Liver (tissue), 9 donors: ENCODE measurements around the gene SLC6A12. TPM values are rescaled to one million over a fixed set of nuclear protein-coding genes. Genes with fewer than 3 reads are reported as not detected.

Experiments used
- DNase-seq: peaks from one replicate; pipeline ENCODE4 v3.0.0-alpha.2; 2017; ENCODE audit warnings: low spot score
- H3K27ac ChIP-seq, 2 donors: one replicate each; pipeline ENCODE4 v1.7.0; 2013; ENCODE audit warnings: inconsistent platforms in 2 of 2, low read length in 2 of 2, control low read depth in 1 of 2, low read depth in 1 of 2, mild to moderate bottlenecking in 1 of 2
- H3K27me3 ChIP-seq, 4 donors: one replicate each; pipeline versions ENCODE4 v1.6.1 to v1.7.0; 2013; ENCODE audit warnings: low read length in 3 of 4, inconsistent platforms in 1 of 4, mild to moderate bottlenecking in 1 of 4, moderate library complexity in 1 of 4; ENCODE audit not compliant: control insufficient read depth in 4 of 4, insufficient read depth in 4 of 4
- H3K36me3 ChIP-seq, 4 donors: one replicate each; pipeline versions ENCODE4 v1.6.1 to v1.7.0; 2013; ENCODE audit warnings: low read length in 3 of 4, mild to moderate bottlenecking in 3 of 4, low read depth in 1 of 4, moderate library complexity in 1 of 4; ENCODE audit not compliant: control insufficient read depth in 4 of 4, insufficient read depth in 3 of 4
- H3K4me1 ChIP-seq, 4 donors: one replicate each; pipeline versions ENCODE4 v1.6.1 to v1.7.0; 2013; ENCODE audit warnings: low read length in 3 of 4, mild to moderate bottlenecking in 3 of 4, moderate library complexity in 1 of 4; ENCODE audit not compliant: control insufficient read depth in 4 of 4, insufficient read depth in 4 of 4
- H3K4me3 ChIP-seq, 3 donors: one replicate each; pipeline versions ENCODE4 v1.6.1 to v1.7.0; 2013; ENCODE audit warnings: low read length in 3 of 3, control low read depth in 1 of 3, low read depth in 1 of 3, mild to moderate bottlenecking in 1 of 3
- H3K9ac ChIP-seq, 2 donors: one replicate each; pipeline ENCODE4 v1.7.0; 2013; ENCODE audit warnings: low read length in 2 of 2, mild to moderate bottlenecking in 2 of 2, moderate library complexity in 2 of 2, control low read depth in 1 of 2, low read depth in 1 of 2
- H3K9me3 ChIP-seq, 4 donors: one replicate each; pipeline versions ENCODE4 v1.6.1 to v1.7.0; 2013; ENCODE audit warnings: low read length in 3 of 4; ENCODE audit not compliant: control insufficient read depth in 4 of 4
- CTCF ChIP-seq: fragments of 150-350 bp; IDR thresholded peaks from 2 replicates; pipeline ENCODE4 v1.5.1; 2017; ENCODE audit warnings: improper control_type of control experiment, low read depth, low read length; ENCODE audit not compliant: missing input control
- EGR1 ChIP-seq, 2 donors: IDR thresholded peaks; 2 replicates each; pipeline ENCODE4 v1.6.1; 2016 to 2018; ENCODE audit warnings: antibody characterized with exemption in 2 of 2, low read depth in 2 of 2
- FOXA2 ChIP-seq: IDR thresholded peaks from 2 replicates; pipeline ENCODE4 v1.6.1; 2016; ENCODE audit warnings: antibody characterized with exemption
- GABPA ChIP-seq, 2 donors: IDR thresholded peaks in 1 of 2; conservative IDR thresholded peaks in 1 of 2; 2 replicates each; pipeline ENCODE4 v1.6.1; 2016; ENCODE audit warnings: antibody characterized with exemption in 2 of 2, mild to moderate bottlenecking in 1 of 2, moderate library complexity in 1 of 2
- JUND ChIP-seq, 2 donors: IDR thresholded peaks; 2 replicates each; pipeline ENCODE4 v1.6.1; 2016; ENCODE audit warnings: antibody characterized with exemption in 2 of 2
- MAX ChIP-seq: IDR thresholded peaks from 2 replicates; pipeline ENCODE4 v1.6.1; 2016; ENCODE audit warnings: antibody characterized with exemption
- NR2F2 ChIP-seq: IDR thresholded peaks from 2 replicates; pipeline ENCODE4 v1.6.1; 2016; ENCODE audit warnings: antibody characterized with exemption
- RAD21 ChIP-seq, 2 donors: IDR thresholded peaks; 2 replicates each; pipeline ENCODE4 v1.6.1; 2016; ENCODE audit warnings: antibody characterized with exemption in 2 of 2, mild to moderate bottlenecking in 2 of 2
- REST ChIP-seq: IDR thresholded peaks from 2 replicates; pipeline ENCODE4 v1.6.1; 2016; ENCODE audit warnings: antibody characterized with exemption, mild to moderate bottlenecking
- TAF1 ChIP-seq: conservative IDR thresholded peaks from 2 replicates; pipeline ENCODE4 v1.6.1; 2016; ENCODE audit warnings: antibody characterized with exemption, mild to moderate bottlenecking
- YY1 ChIP-seq: IDR thresholded peaks from 2 replicates; pipeline ENCODE4 v1.6.1; 2016; ENCODE audit warnings: antibody characterized with exemption, mild to moderate bottlenecking
- ZBTB33 ChIP-seq: IDR thresholded peaks from 2 replicates; pipeline ENCODE4 v1.6.1; 2016; ENCODE audit warnings: antibody characterized with exemption
- WGBS: extraction: QIAGEN DNeasy Blood & Tissue Kit; methylation state at CpG from one replicate; pipeline ENCODE4 v1.1.7; 2013; 5-methylcytosine and 5-hydroxymethylcytosine counted together
- polyA plus RNA-seq, 2 donors: library from polyadenylated mRNA; stranded (reverse) in 1 of 2; unstranded in 1 of 2; fragments of 200-250 nt in 1 of 2; fragments of >200 nt in 1 of 2; fragmentation: Nextera tagmentation in 1 of 2; extraction: Ambion mirVana in 1 of 2; gene quantifications; one replicate each; pipeline versions ENCODE4 v1.2.1 to v1.2.3, GENCODE V29; 2013 to 2015
- total RNA-seq, 2 donors: library from RNA; depleted of rRNA; stranded (reverse); fragments of >200 nt; gene quantifications; one replicate each; pipeline ENCODE4 v1.2.3, GENCODE V29; 2014
- donor health status: healthy.
- donor health status: healthy.
- donor health status: healthy.
- donor health status: healthy.
- donor health status: healthy.

Gene SLC6A12
- total and polyA plus RNA-seq, 4 donors = 18.2 to 30.3 (median 23.2) TPM

GRCh38 chr12:228846-229200 lies 14.9 kb upstream of the SLC6A12 start:
- Histone ChIP-seq H3K4me1 (peaks cover 0 to 17% (median 16%) of the 10 kb centered on the region in 4 donors), H3K36me3 (peaks cover 0 to 31% (median 24%) of the 10 kb centered on the region in 4 donors), H3K9ac (no peak overlapping the region), H3K9me3 (no peaks in the 10 kb centered on the region), H3K27me3 (no peaks in the 10 kb centered on the region), H3K4me3 (no peak overlapping the region), H3K27ac (no peak overlapping the region)
- WGBS = 88% methylated on average over 3 of the region's 3 CpGs
- DNase-seq = peak; percentile 26
- TF ChIP-seq MAX = no peak

GRCh38 chr12:227923-228845 lies 14.2 kb upstream of the SLC6A12 start:
- WGBS = 90% methylated on average over 18 of the region's 18 CpGs
- Histone ChIP-seq H3K36me3 (peaks cover 0 to 36% (median 25%) of the 10 kb centered on the region in 4 donors), H3K27ac (no peak overlapping the region), H3K9me3 (no peaks in the 10 kb centered on the region), H3K4me3 (no peak overlapping the region), H3K27me3 (no peaks in the 10 kb centered on the region), H3K9ac (no peak overlapping the region), H3K4me1 (peaks cover 0 to 12% (median 10%) of the 10 kb centered on the region in 4 donors)
- TF ChIP-seq ZBTB33 (no peak), CTCF (no peak)
- DNase-seq = peak; percentile 21

GRCh38 chr12:227286-227915 lies 13.4 kb upstream of the SLC6A12 start:
- Histone ChIP-seq H3K27ac (no peak overlapping the region), H3K9me3 (no peaks in the 10 kb centered on the region), H3K4me1 (peaks cover 0 to 7% (median 4%) of the 10 kb centered on the region in 4 donors), H3K4me3 (no peak overlapping the region), H3K9ac (no peak overlapping the region), H3K27me3 (no peaks in the 10 kb centered on the region), H3K36me3 (peaks cover 0 to 43% (median 31%) of the 10 kb centered on the region in 4 donors)
- peak; percentile 20 for DNase-seq
- 92% methylated on average over 7 of the region's 7 CpGs for WGBS
- no peak for TF ChIP-seq EGR1 (IDR thresholded peaks at IDR 0.05; ENCODE audit: low read depth in 2 of 2)
- no peak for TF ChIP-seq ZBTB33
- no peak for TF ChIP-seq TAF1
- no peak for TF ChIP-seq RAD21 (IDR thresholded peaks at IDR 0.05)
- TF ChIP-seq NR2F2 = no peak
- TF ChIP-seq GABPA (IDR thresholded peaks at IDR 0.05 in 1 of 2, conservative IDR thresholded peaks at IDR 0.05 in 1 of 2) = no peak
- TF ChIP-seq YY1 = no peak
- no peak for TF ChIP-seq CTCF
- TF ChIP-seq FOXA2 = no peak
- TF ChIP-seq REST = no peak
- no peak for TF ChIP-seq JUND (IDR thresholded peaks at IDR 0.05)
